Cardiac muscle cell (in vitro differentiated cells and primary cell): Measurements from ENCODE around the gene EEF1A2. TPM values are rescaled to one million over a fixed set of nuclear protein-coding genes. Genes with fewer than 3 reads are reported as not detected.
"Not testable (repeated sequence)": the region's sequence is repeated elsewhere in the genome, so short reads cannot be mapped to it uniquely, and the experiment has no call there.

Experiments used
- DNase-seq, 2 donors: peaks; one replicate each; pipeline versions ENCODE4 v3.0.0 to v3.0.0-alpha.2; 2010 to 2017; ENCODE audit warnings: low read depth in 1 of 2, low spot score in 1 of 2
- H3K27ac ChIP-seq: fragments of 200-600 bp; sonication (generic); 2 replicates; pipeline ENCODE4 v1.5.1; 2016
- H3K27me3 ChIP-seq: fragments of 200-600 bp; sonication (generic); 2 replicates; pipeline ENCODE4 v1.6.0; 2016; ENCODE audit warnings: control low read depth
- H3K36me3 ChIP-seq: fragments of 200-600 bp; sonication (generic); 2 replicates; pipeline ENCODE4 v1.5.1; 2016; ENCODE audit warnings: control low read depth
- H3K4me1 ChIP-seq: fragments of 200-600 bp; sonication (generic); 2 replicates; pipeline ENCODE4 v1.8.1; 2017; ENCODE audit warnings: low read depth, mild to moderate bottlenecking, mixed run types
- H3K4me3 ChIP-seq: fragments of 200-600 bp; sonication (generic); 2 replicates; pipeline ENCODE4 v1.5.1; 2016; ENCODE audit warnings: mild to moderate bottlenecking
- H3K9me3 ChIP-seq: fragments of 200-600 bp; sonication (generic); 2 replicates; pipeline ENCODE4 v1.5.1; 2017; ENCODE audit warnings: low read depth, mild to moderate bottlenecking, control low read depth
- CTCF ChIP-seq: IDR thresholded peaks from 2 replicates; pipeline ENCODE4 v1.5.1; 2012; ENCODE audit warnings: low read depth, mild to moderate bottlenecking, low read length
- polyA plus RNA-seq: library from polyadenylated mRNA; unstranded; fragments of >200 nt; fragmentation: Nextera tagmentation; extraction: Ambion mirVana; gene quantifications from 2 replicates; pipeline ENCODE4 v1.2.1, GENCODE V29; 2016
- total RNA-seq: library from RNA; depleted of rRNA; stranded (reverse); fragments of >200 nt; gene quantifications from 2 replicates; pipeline ENCODE4 v1.2.3, GENCODE V29; 2016

The EEF1A2 gene
- total and polyA plus RNA-seq, 2 experiments from 2014 or later, result 309 to 1,016 TPM

- Histone ChIP-seq H3K27me3 (no peaks in the 10 kb centered on the region), H3K9me3 (no peaks in the 10 kb centered on the region), H3K36me3 (peaks cover 6% of the 10 kb centered on the region), H3K4me3 (no peak overlapping the region), H3K27ac (no peak overlapping the region), H3K4me1 (peaks cover 11% of the 10 kb centered on the region)
- no peak for DNase-seq
- no peak for TF ChIP-seq CTCF
These were observed 18.8 kb upstream of the EEF1A2 start for GRCh38 chr20:63517376-63518309.

GRCh38 chr20:63514520-63514919, 15.6 kb upstream of the EEF1A2 start:
- not testable (repeated sequence) for H3K27ac ChIP-seq, DNase-seq, H3K4me3 ChIP-seq, H3K27me3 ChIP-seq, H3K9me3 ChIP-seq, H3K36me3 ChIP-seq, H3K4me1 ChIP-seq

DNA sequence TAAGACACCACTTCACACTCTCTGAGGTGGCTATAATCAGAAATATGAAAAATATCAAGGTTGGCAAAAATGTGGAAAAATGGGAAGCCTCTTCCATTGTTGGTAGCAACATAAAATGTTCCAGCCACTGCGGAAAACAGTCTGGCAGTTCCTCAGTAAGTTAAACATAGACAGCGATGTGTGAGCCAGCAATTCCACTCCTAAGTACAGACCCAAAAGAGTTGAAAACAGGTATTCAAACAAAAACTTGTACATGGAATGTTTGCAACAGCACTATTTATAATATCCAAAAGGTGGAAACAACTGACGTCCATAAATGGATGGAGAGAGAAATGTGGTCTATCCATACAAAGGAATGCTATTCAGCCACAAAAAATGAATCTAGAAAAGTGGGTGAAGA, 14.3 kb upstream of the EEF1A2 start:
- Histone ChIP-seq H3K4me3 (no peak overlapping the region), H3K9me3 (no peaks in the 10 kb centered on the region), H3K36me3 (no peaks in the 10 kb centered on the region), H3K27ac (no peak overlapping the region), H3K27me3 (no peaks in the 10 kb centered on the region), H3K4me1 (no peaks in the 10 kb centered on the region)
- DNase-seq, result no peak
- TF ChIP-seq CTCF, result no peak

DNA sequence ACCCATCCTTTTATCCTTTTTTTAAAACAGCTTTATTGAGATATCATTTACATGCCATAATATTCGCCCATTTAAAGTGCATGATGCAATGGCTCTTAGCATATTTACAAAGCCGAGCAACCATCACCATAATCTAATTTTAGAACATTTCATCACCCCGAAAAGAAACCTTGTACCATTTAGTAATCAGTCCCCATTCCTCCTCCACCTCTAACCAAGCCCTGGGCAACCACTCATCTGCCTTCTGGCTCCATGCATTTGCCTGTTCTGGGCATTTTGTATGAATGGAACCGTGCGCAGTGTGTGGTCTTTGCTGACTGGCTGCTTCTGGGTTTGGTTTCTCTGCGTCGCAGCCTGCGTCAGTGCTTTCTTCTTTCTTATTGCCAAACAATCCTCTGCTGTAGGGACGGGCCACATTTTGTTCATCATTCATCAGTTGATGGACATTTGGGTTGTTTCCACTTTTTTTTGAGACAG, 10.2 kb upstream of the EEF1A2 start:
- DNase-seq, result no peak
- TF ChIP-seq CTCF, result no peak
- H3K27ac ChIP-seq, result no peak overlapping the region

GRCh38 chr20:63508072-63508768, 9.3 kb upstream of the EEF1A2 start:
- H3K27ac ChIP-seq, result no peak overlapping the region
- no peak for TF ChIP-seq CTCF
- H3K9me3 ChIP-seq, result no peaks in the 10 kb centered on the region
- DNase-seq, result no peak
- no peaks in the 10 kb centered on the region for H3K27me3 ChIP-seq
- no peak overlapping the region for H3K4me3 ChIP-seq
- no peaks in the 10 kb centered on the region for H3K36me3 ChIP-seq
- H3K4me1 ChIP-seq, result no peaks in the 10 kb centered on the region

More for the DNA sequence above, 10.2 kb upstream of the EEF1A2 start:
- Histone ChIP-seq H3K36me3 (no peaks in the 10 kb centered on the region), H3K27me3 (no peaks in the 10 kb centered on the region), H3K4me1 (no peaks in the 10 kb centered on the region), H3K9me3 (no peaks in the 10 kb centered on the region), H3K4me3 (no peak overlapping the region)
